Stimulated activated CD4-positive, alpha-beta T cell treated with anti-CD3 and anti-CD28 coated beads, Interleukin-12 subunit alpha, Interleukin-12 subunit beta, amount 100 ng/mL, for 4 hours (primary cell): ENCODE data around the gene LUC7L2.
"Not testable (repeated sequence)": the region's sequence is repeated elsewhere in the genome, so short reads cannot be mapped to it uniquely, and the experiment has no call there.

Source experiments
- DNase-seq: peaks from one replicate; pipeline ENCODE4 v3.0.0-alpha.2; 2020

Gene LUC7L2

GRCh38 chr7:139403601-139404000 is 43.9 kb downstream of the LUC7L2 start:
- no peak for DNase-seq

- no peak for DNase-seq
Measured at GRCh38 chr7:139407555-139407954, 47.9 kb downstream of the LUC7L2 start.

GRCh38 chr7:139414743-139415402 is 55.2 kb downstream of the LUC7L2 start:
- not testable (repeated sequence) for DNase-seq

- DNase-seq, result no peak
Measured at GRCh38 chr7:139416405-139416804, 56.7 kb downstream of the LUC7L2 start.

- no peak for DNase-seq
Measured at GRCh38 chr7:139417478-139417877, 57.8 kb downstream of the LUC7L2 start.

GRCh38 chr7:139421123-139421522 is 61.4 kb downstream of the LUC7L2 start:
- DNase-seq, result no peak

GRCh38 chr7:139422126-139422525 is 62.4 kb downstream of the LUC7L2 start:
- DNase-seq, result no peak

- no peak for DNase-seq
Measured at GRCh38 chr7:139423091-139423490, 63.4 kb downstream of the LUC7L2 start.

GRCh38 chr7:139424004-139424403 is 64.3 kb downstream of the LUC7L2 start:
- DNase-seq, result no peak

GRCh38 chr7:139425701-139426100 is 66.0 kb downstream of the LUC7L2 start:
- not testable (repeated sequence) for DNase-seq

- DNase-seq, result no peak
Measured at GRCh38 chr7:139426258-139427028, 66.7 kb downstream of the LUC7L2 start.

- no peak for DNase-seq
Measured at GRCh38 chr7:139427029-139427420, 67.3 kb downstream of the LUC7L2 start.

GRCh38 chr7:139427788-139428187 is 68.1 kb downstream of the LUC7L2 start:
- DNase-seq, result no peak

- not testable (repeated sequence) for DNase-seq
Measured at GRCh38 chr7:139429735-139430134, 70.0 kb downstream of the LUC7L2 start.

GRCh38 chr7:139430443-139430842 is 70.7 kb downstream of the LUC7L2 start:
- DNase-seq, result no peak

- no peak for DNase-seq
Measured at GRCh38 chr7:139431010-139431409, 71.3 kb downstream of the LUC7L2 start.

- DNase-seq, result no peak
Measured at GRCh38 chr7:139431459-139431858, 71.8 kb downstream of the LUC7L2 start.

- DNase-seq, result no peak
Measured at GRCh38 chr7:139436806-139437205, 77.1 kb downstream of the LUC7L2 start.

GRCh38 chr7:139439375-139439774 is 79.7 kb downstream of the LUC7L2 start:
- no peak for DNase-seq

GRCh38 chr7:139441961-139442360 is 82.3 kb downstream of the LUC7L2 start:
- no peak for DNase-seq

- DNase-seq, result no peak
Measured at GRCh38 chr7:139446051-139446890, 86.6 kb downstream of the LUC7L2 start.

- DNase-seq, result no peak
Measured at GRCh38 chr7:139450851-139451250, 91.2 kb downstream of the LUC7L2 start.

- DNase-seq, result no peak
Measured at GRCh38 chr7:139451638-139452037, 91.9 kb downstream of the LUC7L2 start.
